GM12872 (cell line): Measurements from ENCODE around the gene GRIFIN.

ENCODE experiments used
- TF ChIP-seq, protein P1 (sequence below): IDR thresholded peaks from 3 replicates; pipeline ENCODE4 v1.5.1; 2011; ENCODE audit warnings: low read depth, mild to moderate bottlenecking, low read length, moderate library complexity; ENCODE audit not compliant: insufficient read depth

The GRIFIN gene

DNA sequence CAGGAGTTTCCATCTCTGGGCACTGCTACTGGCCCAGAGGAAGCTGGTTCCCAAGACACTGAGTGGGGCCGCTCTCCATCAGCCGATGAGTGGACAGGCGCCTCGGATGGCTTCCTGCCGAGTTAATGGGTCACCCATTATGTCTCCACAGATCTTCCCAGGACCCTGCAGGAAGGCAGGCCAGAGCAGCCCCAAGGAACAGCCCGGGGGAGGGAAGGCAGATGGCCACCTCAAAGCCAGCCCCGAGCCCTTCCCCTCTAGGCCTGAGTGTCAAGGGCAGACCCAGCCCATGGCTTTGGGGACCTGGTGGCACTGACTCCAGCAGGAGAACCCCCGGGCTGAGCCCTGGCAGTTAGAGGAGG, 40.0 kb upstream of the GRIFIN start:
- TF ChIP-seq, protein P1, sequence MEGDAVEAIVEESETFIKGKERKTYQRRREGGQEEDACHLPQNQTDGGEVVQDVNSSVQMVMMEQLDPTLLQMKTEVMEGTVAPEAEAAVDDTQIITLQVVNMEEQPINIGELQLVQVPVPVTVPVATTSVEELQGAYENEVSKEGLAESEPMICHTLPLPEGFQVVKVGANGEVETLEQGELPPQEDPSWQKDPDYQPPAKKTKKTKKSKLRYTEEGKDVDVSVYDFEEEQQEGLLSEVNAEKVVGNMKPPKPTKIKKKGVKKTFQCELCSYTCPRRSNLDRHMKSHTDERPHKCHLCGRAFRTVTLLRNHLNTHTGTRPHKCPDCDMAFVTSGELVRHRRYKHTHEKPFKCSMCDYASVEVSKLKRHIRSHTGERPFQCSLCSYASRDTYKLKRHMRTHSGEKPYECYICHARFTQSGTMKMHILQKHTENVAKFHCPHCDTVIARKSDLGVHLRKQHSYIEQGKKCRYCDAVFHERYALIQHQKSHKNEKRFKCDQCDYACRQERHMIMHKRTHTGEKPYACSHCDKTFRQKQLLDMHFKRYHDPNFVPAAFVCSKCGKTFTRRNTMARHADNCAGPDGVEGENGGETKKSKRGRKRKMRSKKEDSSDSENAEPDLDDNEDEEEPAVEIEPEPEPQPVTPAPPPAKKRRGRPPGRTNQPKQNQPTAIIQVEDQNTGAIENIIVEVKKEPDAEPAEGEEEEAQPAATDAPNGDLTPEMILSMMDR: no peak

DNA sequence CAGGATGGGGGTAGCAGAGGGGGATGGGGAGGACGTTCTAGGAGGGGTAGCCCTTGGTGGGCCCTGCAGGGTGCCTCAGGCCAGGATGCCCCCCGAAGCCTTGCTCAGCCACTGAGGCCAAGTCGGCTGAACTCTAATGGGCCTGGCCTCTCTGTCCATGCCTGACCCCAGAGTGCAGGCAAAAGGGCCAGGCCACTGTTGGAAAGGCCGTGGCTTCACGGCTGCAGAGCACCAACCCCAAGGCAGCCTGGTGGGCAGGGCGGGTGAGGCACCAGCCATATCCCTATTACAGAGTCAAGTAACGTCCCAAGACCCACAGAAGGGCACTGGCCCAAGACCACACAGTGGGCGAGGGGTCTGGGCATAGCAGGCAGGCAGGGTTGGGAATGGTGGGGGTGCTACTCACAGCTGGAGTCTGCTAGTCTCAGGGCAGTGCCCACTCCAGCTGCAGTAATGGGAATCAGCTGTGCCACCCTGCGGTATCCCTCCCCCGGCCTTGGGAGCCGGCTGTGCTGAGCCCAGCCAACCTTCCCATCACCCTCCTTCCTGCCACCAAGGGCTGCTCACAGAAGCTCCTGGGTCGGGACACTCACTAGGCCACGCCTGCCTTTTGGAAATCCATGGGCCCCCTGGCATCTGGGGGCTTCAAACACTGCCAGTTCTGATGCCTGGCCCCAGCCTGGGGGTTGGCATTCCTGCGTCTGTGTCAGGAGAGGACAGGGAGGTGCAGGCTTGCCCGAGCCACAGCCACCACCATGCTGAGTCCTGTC, 39.4 kb upstream of the GRIFIN start:
- TF ChIP-seq, protein P1: no peak

DNA sequence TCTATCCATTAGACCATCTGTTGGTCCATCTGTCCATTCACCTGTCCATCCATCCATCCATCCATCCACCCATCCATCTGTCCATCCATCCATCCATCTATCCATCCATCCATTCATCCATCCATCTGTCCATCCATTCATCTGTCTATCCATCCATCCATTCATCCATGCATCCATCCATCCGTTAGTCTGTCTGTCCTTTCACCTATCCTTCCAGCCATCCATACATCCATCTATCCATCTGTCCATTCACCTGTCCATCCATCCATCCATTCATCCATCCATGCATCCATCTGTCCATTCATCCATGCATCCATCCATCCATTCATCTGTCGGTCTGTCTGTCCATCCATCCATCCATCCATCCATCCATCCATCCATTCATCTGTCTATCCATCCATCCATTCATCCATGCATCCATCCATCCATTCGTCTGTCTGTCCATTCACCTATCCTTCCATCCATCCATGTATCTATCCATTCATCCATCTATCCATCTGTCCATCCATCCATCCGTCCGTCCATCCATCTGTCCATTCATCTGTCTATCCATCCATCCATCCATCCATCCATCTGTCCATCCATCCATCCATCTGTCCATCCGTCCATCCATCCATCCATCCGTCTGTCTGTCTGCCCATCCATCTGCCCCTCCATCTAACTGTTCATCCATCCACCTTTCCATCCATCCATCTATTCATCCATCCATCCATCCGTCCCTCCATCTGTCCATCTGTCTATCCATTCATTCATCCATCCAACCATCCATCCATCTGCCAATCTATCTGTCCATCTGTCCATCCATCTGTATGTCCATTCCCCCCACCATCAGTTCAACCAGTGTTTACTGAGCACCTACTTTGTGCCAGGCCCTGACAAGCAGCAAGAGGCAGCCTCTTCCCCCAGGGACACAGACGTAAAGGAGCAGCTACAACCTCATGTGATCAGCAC, 38.5 kb upstream of the GRIFIN start:
- TF ChIP-seq, protein P1: no peak

DNA sequence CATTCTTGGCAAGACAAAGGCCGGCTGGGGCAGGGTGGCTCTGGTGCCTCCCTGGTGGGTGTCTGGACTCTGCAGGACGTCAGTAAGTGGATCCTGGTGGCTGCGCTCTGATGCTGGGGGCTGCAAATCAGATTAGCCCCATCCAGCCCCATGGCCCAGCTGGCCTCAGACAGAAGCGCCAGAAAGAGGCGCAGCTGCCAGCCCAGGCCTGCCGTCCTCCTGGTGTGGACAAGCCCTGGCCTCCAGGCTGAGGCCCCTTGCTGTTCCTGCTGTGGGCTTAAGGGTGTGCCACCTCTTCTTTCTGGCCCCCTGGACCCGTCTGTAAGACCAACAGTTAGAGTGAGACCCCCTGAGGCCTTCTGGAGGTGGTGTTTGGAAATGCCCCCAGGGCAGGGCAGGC, 37.5 kb upstream of the GRIFIN start:
- TF ChIP-seq, protein P1: no peak

DNA sequence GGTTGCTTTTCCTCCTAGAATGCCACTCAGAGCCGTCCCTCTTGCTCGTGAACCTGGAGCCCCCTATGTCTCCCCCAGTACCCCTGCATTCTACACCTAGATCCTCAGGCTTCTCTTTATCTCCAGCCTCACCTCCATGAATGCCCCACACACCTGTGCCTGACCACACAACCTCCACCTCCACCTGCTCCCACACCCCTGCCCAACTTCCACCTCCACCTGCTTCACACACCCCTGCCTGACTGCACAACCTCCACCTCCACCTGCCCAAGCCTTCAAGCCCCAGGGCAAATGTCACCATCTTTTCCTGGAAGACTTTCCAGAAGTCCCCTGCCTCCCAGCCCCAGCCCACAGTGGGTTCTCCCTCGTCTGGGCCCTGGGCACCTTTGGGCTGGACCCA, 36.5 kb upstream of the GRIFIN start:
- TF ChIP-seq, protein P1: no peak

DNA sequence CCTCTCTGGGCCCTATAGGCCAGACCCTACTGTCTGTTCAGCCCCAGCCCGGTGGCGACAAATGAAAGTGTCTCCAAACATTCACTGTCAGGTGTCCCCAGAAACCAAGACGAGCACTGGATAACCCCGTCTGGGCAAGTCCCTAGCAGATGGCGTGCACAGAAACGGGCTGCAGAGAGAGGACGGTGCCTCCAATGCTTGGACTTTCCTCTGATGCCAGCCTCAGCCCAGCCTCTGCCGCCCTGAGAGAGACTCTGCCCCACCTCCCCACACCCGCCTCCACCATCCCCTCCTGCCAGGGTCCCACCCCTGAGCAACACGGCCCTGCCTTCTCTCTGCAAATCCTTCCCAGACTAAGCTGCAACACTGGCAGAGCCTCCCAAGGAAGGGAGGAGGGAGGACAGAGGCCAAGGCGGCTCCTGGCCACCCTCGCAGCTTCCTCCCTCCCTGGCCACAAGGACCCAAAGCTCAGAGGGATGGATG, 36.0 kb upstream of the GRIFIN start:
- TF ChIP-seq, protein P1: no peak

DNA sequence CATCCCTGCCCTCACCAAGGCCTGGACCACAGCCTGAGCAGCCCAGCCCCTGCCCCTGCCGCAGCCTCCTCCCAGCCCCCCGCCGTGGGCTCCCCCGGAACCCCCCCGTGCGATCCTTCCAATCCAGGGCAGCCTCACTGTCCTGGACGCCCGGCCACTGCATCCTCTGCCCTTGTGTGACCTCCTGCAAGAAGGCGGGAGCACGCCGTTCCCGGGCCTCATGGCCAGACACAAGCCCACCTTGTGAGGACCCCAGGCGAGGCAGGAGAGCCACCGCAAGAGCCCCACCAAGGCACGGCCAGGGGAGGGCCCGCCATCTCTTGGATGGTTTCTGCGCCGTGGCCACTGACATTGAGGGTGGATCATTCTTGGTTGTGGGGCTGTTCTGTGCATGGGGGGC, 35.6 kb upstream of the GRIFIN start:
- TF ChIP-seq, protein P1: no peak
